Stimulated activated effector memory CD8-positive, alpha-beta T cell treated with anti-CD3 and anti-CD28 coated beads, Interleukin-12 subunit alpha, Interleukin-12 subunit beta, amount 100 ng/mL, for 72 hours (primary cell): Measurements from ENCODE around the gene TAF9B.
"Not testable (repeated sequence)": the region's sequence is repeated elsewhere in the genome, so short reads cannot be mapped to it uniquely, and the experiment has no call there.

ENCODE experiments used
- ATAC-seq: fragments of 150-1000 bp; cut with Tn5 transposase; 2 replicates; pipeline ENCODE4 v1.10.0; 2021
- DNase-seq, 2 donors: peaks; one replicate each; pipeline ENCODE4 v3.0.0; 2021 to 2022; ENCODE audit warnings: low spot score in 2 of 2
- H3K27ac Mint-ChIP-seq: one replicate; pipeline ENCODE4 v1.8.0; 2022; ENCODE audit warnings: mild to moderate bottlenecking, mixed read lengths
- H3K36me3 Mint-ChIP-seq: one replicate; pipeline ENCODE4 v1.8.0; 2022; ENCODE audit warnings: mild to moderate bottlenecking, mixed read lengths
- H3K4me1 Mint-ChIP-seq: one replicate; pipeline ENCODE4 v1.8.0; 2022; ENCODE audit warnings: mixed read lengths
- H3K4me3 Mint-ChIP-seq: one replicate; pipeline ENCODE4 v1.8.0; 2022; ENCODE audit warnings: mild to moderate bottlenecking, mixed read lengths
- H3K9me3 Mint-ChIP-seq: one replicate; pipeline ENCODE4 v1.8.0; 2022; ENCODE audit warnings: mixed read lengths

TAF9B gene

GRCh38 chrX:78125781-78126180 lies 13.7 kb downstream of the TAF9B start:
- H3K4me3 Mint-ChIP-seq = not testable (repeated sequence)
- peaks cover 15% of the 10 kb centered on the region for H3K4me1 Mint-ChIP-seq
- H3K27ac Mint-ChIP-seq = peak overlapping the region; percentile 60

GRCh38 chrX:78125148-78125547 lies 14.3 kb downstream of the TAF9B start:
- DNase-seq (no peak), ATAC-seq (no peak)
- Mint-ChIP-seq H3K9me3 (no peaks in the 10 kb centered on the region), H3K27ac (peak overlapping the region; percentile 60), H3K4me3 (no peak overlapping the region), H3K36me3 (peaks cover 100% of the 10 kb centered on the region), H3K4me1 (peaks cover 15% of the 10 kb centered on the region)

More at GRCh38 chrX:78125781-78126180, 13.7 kb downstream of the TAF9B start:
- peaks cover 100% of the 10 kb centered on the region for H3K36me3 Mint-ChIP-seq
- DNase-seq, ATAC-seq, H3K9me3 Mint-ChIP-seq: not testable (repeated sequence)

DNA sequence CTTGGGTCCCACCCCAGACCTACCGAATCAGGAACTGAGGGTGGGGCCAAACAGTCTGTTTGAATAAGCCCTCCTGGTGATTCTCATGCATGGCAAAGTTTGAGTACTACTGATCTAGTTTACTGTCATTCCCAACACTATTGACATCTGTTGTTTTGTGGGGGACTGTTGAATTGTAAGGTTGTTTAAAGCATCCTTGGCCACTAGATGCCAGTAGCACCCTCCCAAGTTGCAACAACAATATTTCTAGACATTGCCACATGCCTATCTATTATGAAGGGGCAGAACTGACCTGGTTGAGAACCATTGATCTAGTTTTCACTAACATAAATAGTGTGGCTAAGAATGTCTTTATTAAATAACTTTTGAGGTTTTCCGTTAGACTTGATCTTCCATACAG lies 15.1 kb downstream of the TAF9B start:
- DNase-seq = no peak
- H3K9me3 Mint-ChIP-seq = no peaks in the 10 kb centered on the region
- ATAC-seq = no peak
- H3K4me1 Mint-ChIP-seq = peaks cover 21% of the 10 kb centered on the region
- H3K4me3 Mint-ChIP-seq = no peak overlapping the region
- peak overlapping the region; percentile 72 for H3K27ac Mint-ChIP-seq
- H3K36me3 Mint-ChIP-seq = peaks cover 100% of the 10 kb centered on the region

DNA sequence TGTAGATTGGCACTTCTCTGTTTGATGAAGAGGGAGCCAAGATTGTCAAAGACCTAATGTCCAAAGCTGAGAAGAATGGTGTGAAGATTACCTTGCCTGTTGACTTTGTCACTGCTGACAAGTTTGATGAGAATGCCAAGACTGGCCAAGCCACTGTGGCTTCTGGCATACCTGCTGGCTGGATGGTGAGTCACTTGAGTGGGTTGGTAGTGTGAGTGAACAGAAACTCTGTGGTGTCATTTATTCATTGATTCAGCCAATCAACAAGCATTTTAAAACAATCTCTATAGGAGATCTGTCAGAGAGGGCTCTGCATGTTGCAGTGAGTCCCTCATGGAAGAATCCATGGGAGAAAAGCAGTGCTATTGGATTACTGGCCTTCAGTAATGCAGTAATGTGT lies 16.3 kb downstream of the TAF9B start:
- no peak for DNase-seq
- ATAC-seq = peak; percentile 98

DNA sequence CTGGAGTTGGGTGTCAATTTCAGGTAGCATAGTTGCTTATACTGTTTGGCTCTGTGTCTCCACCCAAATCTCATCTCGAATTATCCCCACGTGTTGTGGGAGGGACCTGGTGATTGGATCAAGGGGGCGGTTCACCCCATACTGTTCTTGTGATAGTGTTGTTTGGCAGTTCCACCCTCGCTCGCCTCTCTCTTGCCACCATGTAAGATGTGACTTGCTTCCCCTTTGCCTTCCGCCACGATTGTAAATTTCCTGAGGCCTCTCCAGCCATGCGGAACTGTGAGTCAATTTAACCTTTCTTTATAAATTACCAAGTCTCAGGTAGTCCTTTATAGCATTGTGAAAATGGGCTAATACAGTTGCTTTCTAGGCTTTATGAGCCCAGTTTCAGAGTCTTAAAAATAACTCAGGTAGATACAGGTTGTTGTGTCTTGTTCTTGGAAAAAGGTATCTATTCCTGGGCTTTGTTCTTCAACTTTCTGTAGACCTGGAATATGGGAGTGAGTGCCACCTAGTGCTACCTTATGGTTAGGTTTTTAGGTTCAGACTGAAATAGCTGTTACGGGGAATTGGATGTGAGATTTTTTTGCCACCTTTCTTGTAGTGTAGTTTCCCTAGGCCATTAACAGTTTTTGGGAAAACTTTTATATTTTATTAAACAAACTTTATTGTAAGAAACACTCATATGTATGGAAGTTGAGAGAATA lies 19.8 kb downstream of the TAF9B start:
- DNase-seq (no peak), ATAC-seq (no peak)
- Mint-ChIP-seq H3K4me1 (peaks cover 34% of the 10 kb centered on the region), H3K9me3 (no peaks in the 10 kb centered on the region), H3K4me3 (no peak overlapping the region), H3K36me3 (peaks cover 100% of the 10 kb centered on the region), H3K27ac (no peak overlapping the region)

More for the DNA sequence above, 16.3 kb downstream of the TAF9B start:
- no peaks in the 10 kb centered on the region for H3K9me3 Mint-ChIP-seq
- peaks cover 26% of the 10 kb centered on the region for H3K4me1 Mint-ChIP-seq
- H3K4me3 Mint-ChIP-seq = no peak overlapping the region
- peak overlapping the region; percentile 72 for H3K27ac Mint-ChIP-seq
- H3K36me3 Mint-ChIP-seq = peaks cover 100% of the 10 kb centered on the region

DNA sequence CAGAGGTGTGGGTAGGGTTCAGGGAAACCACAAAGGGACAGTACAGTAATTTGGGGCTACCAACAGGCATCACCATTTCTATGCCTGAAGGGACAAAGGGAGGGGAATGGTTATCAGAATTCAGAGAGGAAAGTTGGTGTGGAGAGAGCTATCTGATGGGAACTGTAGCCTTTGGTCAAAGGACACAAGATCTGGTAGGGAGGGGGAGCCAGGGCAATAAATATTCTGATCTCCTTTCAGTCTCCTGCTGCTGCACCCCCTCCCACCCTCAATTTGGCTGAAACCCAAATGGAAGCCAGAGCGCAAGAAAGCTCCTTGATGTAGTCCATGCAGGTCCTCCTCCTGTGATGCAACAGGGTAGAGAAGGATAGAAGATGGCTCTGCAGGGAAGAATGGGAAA lies 20.8 kb downstream of the TAF9B start:
- Mint-ChIP-seq H3K9me3 (no peaks in the 10 kb centered on the region), H3K27ac (no peak overlapping the region), H3K36me3 (peaks cover 100% of the 10 kb centered on the region), H3K4me3 (no peak overlapping the region), H3K4me1 (peaks cover 38% of the 10 kb centered on the region)
- ATAC-seq (no peak), DNase-seq (no peak)

DNA sequence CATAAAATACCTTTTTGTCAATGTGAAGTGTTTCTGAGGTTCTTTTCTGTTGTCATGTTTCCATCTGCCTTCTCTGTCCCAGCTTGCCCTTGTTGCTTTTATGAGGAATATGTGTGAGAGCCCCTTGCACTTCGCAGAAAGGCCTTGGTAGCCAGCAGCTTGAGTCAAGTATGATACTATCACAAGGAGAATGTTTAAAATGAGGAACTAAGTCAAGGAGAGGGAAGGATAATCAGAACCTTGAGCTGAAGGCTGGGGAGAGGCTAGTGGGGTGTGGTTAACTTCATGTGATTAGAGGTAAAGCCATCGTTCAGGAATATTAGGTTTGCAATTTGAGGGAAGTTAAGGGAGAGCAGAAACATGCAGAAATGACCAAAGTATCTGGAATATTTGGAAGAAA lies 22.7 kb downstream of the TAF9B start:
- no peak for DNase-seq
- ATAC-seq = no peak
- H3K9me3 Mint-ChIP-seq = no peaks in the 10 kb centered on the region
- peaks cover 32% of the 10 kb centered on the region for H3K4me1 Mint-ChIP-seq
- peak overlapping the region; percentile 67 for H3K27ac Mint-ChIP-seq
- peaks cover 100% of the 10 kb centered on the region for H3K36me3 Mint-ChIP-seq
- H3K4me3 Mint-ChIP-seq = peak overlapping the region; percentile 33

- H3K4me1 Mint-ChIP-seq = peaks cover 31% of the 10 kb centered on the region
- H3K4me3 Mint-ChIP-seq = peak overlapping the region; percentile 33
- H3K27ac Mint-ChIP-seq = peak overlapping the region; percentile 67
- H3K36me3 Mint-ChIP-seq = peaks cover 100% of the 10 kb centered on the region
- no peaks in the 10 kb centered on the region for H3K9me3 Mint-ChIP-seq
- ATAC-seq (no peak), DNase-seq (no peak)
Observed at GRCh38 chrX:78116365-78116764, 23.1 kb downstream of the TAF9B start.

GRCh38 chrX:78111140-78111931 lies 28.1 kb downstream of the TAF9B start:
- DNase-seq (no peak), ATAC-seq (no peak)
- H3K4me3 Mint-ChIP-seq = peak overlapping the region; percentile 7
- no peak overlapping the region for H3K27ac Mint-ChIP-seq
- H3K4me1 Mint-ChIP-seq = peaks cover 30% of the 10 kb centered on the region
- H3K9me3 Mint-ChIP-seq = no peaks in the 10 kb centered on the region
- peaks cover 100% of the 10 kb centered on the region for H3K36me3 Mint-ChIP-seq

DNA sequence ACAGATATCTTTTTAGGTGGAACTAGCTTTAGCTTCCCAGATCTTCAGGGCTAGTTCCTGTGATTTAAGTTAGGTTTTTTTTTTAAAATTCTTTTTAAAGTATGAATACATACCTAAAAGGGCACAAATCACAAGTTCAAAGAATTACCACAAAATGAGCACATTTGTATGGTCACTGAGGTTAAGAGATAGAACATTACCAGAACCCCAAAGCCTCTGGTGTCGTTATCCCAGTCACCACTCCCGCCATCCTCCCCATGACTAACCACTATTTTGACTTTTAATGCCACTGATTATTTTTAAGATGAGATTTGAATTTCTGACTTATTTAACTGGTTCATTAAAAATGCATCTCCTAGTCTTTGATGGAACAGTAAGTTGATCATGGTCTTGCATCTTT lies 30.0 kb downstream of the TAF9B start:
- Mint-ChIP-seq H3K27ac (peak overlapping the region; percentile 70), H3K9me3 (no peaks in the 10 kb centered on the region), H3K36me3 (peaks cover 100% of the 10 kb centered on the region), H3K4me1 (peaks cover 34% of the 10 kb centered on the region), H3K4me3 (peak overlapping the region; percentile 85)
- ATAC-seq (peak; percentile 72), DNase-seq (no peak)

GRCh38 chrX:78106651-78106986 lies 32.8 kb downstream of the TAF9B start:
- DNase-seq = no peak
- no peak for ATAC-seq
- peaks cover 41% of the 10 kb centered on the region for H3K4me1 Mint-ChIP-seq
- H3K36me3 Mint-ChIP-seq = peaks cover 84% of the 10 kb centered on the region
- peak overlapping the region; percentile 92 for H3K27ac Mint-ChIP-seq
- no peaks in the 10 kb centered on the region for H3K9me3 Mint-ChIP-seq
- H3K4me3 Mint-ChIP-seq = peak overlapping the region; percentile 85

- H3K27ac Mint-ChIP-seq = peak overlapping the region; percentile 92
- peaks cover 79% of the 10 kb centered on the region for H3K36me3 Mint-ChIP-seq
- no peaks in the 10 kb centered on the region for H3K9me3 Mint-ChIP-seq
- DNase-seq (no peak), ATAC-seq (no peak)
- peak overlapping the region; percentile 85 for H3K4me3 Mint-ChIP-seq
- peaks cover 44% of the 10 kb centered on the region for H3K4me1 Mint-ChIP-seq
Observed at GRCh38 chrX:78105944-78106650, 33.4 kb downstream of the TAF9B start.

DNA sequence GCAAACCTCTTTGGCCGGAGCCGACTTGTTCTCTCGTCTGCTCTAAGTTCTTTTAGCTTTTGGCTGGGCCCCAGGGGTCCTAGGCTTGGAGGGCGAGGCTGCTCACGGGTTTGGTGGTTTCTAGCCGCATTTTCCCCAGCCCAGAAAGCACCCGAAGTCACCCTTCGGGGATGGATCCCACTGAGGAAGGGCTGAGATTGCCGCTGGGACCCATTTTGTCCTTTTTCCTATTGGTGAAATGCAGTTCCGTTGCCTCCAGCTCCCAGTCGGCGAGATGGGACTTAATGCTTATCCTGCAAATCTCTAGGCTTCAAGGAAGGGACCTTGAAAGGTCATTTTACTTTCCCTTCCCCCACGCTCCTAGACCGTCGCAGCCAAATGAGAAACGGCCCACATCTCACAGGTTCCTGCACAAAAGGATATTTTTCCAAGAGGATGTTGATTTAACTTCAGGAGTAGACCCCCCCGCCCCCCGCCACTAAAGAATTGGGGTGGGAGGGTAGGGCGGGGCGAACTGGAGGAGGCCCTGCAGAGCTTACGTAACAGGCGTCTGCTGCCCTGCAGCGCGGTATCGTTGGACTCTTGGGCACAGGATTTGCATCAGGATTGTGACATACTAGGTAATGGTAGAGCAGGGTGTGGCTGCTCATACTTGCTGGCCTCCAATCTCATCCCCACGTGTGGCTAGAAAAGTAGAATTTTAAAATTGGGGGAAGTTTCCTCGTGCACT lies 34.8 kb downstream of the TAF9B start:
- H3K36me3 Mint-ChIP-seq = peaks cover 64% of the 10 kb centered on the region
- peak overlapping the region; percentile 85 for H3K4me3 Mint-ChIP-seq
- DNase-seq (no peak), ATAC-seq (no peak)
- peak overlapping the region; percentile 92 for H3K27ac Mint-ChIP-seq
- peaks cover 42% of the 10 kb centered on the region for H3K4me1 Mint-ChIP-seq
- no peaks in the 10 kb centered on the region for H3K9me3 Mint-ChIP-seq

DNA sequence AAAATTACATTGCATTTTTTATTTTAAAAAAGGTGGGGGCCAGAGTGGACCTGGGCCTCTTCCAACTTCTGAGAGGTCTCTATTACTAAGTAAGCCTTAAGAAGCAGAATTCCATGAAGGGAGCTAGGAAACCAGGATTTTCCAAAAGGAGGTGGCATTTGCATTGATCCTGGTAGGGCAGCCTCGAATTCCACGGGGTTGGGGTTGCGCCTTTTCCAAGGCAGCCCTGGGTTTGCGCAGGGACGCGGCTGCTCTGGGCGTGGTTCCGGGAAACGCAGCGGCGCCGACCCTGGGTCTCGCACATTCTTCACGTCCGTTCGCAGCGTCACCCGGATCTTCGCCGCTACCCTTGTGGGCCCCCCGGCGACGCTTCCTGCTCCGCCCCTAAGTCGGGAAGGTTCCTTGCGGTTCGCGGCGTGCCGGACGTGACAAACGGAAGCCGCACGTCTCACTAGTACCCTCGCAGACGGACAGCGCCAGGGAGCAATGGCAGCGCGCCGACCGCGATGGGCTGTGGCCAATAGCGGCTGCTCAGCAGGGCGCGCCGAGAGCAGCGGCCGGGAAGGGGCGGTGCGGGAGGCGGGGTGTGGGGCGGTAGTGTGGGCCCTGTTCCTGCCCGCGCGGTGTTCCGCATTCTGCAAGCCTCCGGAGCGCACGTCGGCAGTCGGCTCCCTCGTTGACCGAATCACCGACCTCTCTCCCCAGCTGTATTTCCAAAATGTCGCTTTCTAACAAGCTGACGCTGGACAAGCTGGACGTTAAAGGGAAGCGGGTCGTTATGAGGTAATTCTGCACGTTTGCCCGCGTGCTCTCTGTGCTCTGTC lies 35.6 kb downstream of the TAF9B start, which contains the start of gene PGK1:
PGK1 (plus strand) TSS at position 626 of the 824 bp plus-strand sequence; CDS start at position 719, 93 bp downstream.
- Mint-ChIP-seq H3K9me3 (no peaks in the 10 kb centered on the region), H3K27ac (peak within 1 kb of the TSS; percentile 92), H3K36me3 (peaks cover 56% of the 10 kb centered on the region), H3K4me1 (peaks cover 38% of the 10 kb centered on the region), H3K4me3 (peak within 1 kb of the TSS; percentile 85)
- ATAC-seq (peak; percentile 98), DNase-seq (peak; percentile 73 to 93)
